Measurements from ENCODE around the gene IFRD2. TPM values are rescaled to one million over a fixed set of nuclear protein-coding genes. Genes with fewer than 3 reads are reported as not detected.

Gene IFRD2, protein sequence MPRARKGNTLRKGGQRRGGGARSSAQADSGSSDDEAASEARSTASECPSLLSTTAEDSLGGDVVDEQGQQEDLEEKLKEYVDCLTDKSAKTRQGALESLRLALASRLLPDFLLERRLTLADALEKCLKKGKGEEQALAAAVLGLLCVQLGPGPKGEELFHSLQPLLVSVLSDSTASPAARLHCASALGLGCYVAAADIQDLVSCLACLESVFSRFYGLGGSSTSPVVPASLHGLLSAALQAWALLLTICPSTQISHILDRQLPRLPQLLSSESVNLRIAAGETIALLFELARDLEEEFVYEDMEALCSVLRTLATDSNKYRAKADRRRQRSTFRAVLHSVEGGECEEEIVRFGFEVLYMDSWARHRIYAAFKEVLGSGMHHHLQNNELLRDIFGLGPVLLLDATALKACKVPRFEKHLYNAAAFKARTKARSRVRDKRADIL
- 52.4 and 73.2 TPM in 2 replicates for polyA plus RNA-seq (2012; rRNA removed)
- polyA plus RNA-seq (2012; cell fraction: cytosol; rRNA removed), result 28.8 and 46.5 TPM in 2 replicates
- 222 and 253 TPM in 2 replicates for polyA plus RNA-seq (2012; cell fraction: nucleus; rRNA removed)

DNA sequence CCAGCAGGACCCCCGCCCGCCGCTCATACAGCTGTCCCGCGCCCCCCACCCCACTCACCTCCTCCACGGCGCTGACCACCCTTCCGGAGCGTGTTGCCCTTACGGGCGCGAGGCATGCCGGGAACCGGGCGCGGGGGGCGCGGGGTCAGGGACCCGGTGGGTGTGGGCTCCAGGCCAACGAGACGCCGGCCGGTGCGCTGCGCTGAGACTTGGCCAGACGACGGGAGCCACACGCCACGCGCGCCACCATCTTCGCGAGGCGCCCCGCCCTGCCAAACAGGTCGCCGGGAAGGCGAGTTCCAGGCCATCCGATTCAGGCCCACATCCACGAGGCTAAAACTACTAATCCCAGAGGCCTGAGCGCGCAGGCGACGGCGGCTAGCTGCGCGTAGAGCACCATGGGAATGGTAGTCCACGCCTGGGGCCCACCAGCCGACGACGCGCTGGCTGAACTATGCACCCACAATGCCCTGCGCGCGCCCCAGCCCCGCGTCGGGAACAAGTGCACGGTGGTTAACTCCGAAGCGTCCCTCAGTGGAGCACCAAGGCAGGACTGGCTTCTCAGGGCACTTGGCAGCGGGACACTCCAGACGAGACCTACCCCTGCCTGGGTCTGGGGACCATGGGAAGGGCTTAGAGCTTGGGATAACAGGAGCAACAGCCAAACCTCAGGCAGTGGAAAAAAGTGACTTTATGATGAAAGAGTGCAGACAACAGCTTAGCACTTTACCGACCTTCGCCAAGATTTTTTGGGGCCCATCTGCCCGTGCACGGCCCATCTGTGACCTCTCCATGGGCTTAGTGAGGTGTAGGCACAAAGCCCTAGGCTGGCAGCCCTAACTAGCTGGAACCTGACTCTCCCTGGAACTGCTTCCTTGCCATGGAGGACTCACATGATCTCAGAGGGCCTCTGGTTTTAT, at the start of gene IFRD2:
Gene IFRD2 (minus strand): TSS at position 271 of the 920 bp plus-strand sequence. CDS start 155 bp downstream, at position 116.
- Histone ChIP-seq H3K36me3 (replicated peaks in 1 of 2; ENCODE audit: control insufficient read depth in 1 of 2, insufficient read depth in 2 of 2, low read length in 1 of 2) (peaks cover 3 to 33% of the 10 kb centered on the region in 2 experiments), H3K27me3 (ENCODE audit: insufficient read depth) (no peaks in the 10 kb centered on the region), H4K20me1 (ENCODE audit: insufficient read depth) (no peaks in the 10 kb centered on the region), H3K9ac (peak within 1 kb of the TSS; percentile 90), H2AFZ (ENCODE audit: low read depth) (peak within 1 kb of the TSS; percentile 76; the same call in 1 of the 2 replicates), H3K4me2 (peak within 1 kb of the TSS; percentile 100), H3K79me2 (ENCODE audit: insufficient read depth) (peaks cover 20% of the 10 kb centered on the region), H3F3A (replicated peaks; ENCODE audit: insufficient read depth) (no peaks in the 10 kb centered on the region), H3K9me2 (no peaks in the 10 kb centered on the region), H3K4me3 (ENCODE audit: low read depth in 2 of 2, low read length in 1 of 2) (peak within 1 kb of the TSS; percentile 84 to 96), H3K9me3 (no peaks in the 10 kb centered on the region), H3K27ac (ENCODE audit: low read depth in 2 of 2, low read length in 1 of 2) (peak within 1 kb of the TSS; percentile 69), H3K4me1 (ENCODE audit: control insufficient read depth in 1 of 2, insufficient read depth in 2 of 2, low read depth in 1 of 2, low read length in 1 of 2) (peaks cover 3 to 16% of the 10 kb centered on the region in 2 experiments; a peak in 2 of 4 replicates)
- peak; percentile 95 for DNase-seq
- ChIA-PET POLR2A (interaction anchor here (0.6 to 2.0 kb wide), 4 partner anchors 29 to 1210 kb away, joined by 3 to 6 read pairs (median 3); no protein-coding TSS in a partner anchor), CTCF (interaction anchor here (0.9 to 2.2 kb wide), 10 partner anchors 18 to 98 kb away, joined by 3 to 7 read pairs (median 5); partner anchors contain the start of gene HYAL2)
- 2% methylated on average over 27 of the region's 67 CpGs for WGBS (ENCODE audit: low lambda C conversion rate)
- TF ChIP-seq ELF1 (IDR thresholded peaks at IDR 0.05), result peak; percentile 57
- TF ChIP-seq TCF12 (IDR thresholded peaks at IDR 0.05), result peak; percentile 16; the same call in 1 of the 2 replicates
- TF ChIP-seq, protein P1, sequence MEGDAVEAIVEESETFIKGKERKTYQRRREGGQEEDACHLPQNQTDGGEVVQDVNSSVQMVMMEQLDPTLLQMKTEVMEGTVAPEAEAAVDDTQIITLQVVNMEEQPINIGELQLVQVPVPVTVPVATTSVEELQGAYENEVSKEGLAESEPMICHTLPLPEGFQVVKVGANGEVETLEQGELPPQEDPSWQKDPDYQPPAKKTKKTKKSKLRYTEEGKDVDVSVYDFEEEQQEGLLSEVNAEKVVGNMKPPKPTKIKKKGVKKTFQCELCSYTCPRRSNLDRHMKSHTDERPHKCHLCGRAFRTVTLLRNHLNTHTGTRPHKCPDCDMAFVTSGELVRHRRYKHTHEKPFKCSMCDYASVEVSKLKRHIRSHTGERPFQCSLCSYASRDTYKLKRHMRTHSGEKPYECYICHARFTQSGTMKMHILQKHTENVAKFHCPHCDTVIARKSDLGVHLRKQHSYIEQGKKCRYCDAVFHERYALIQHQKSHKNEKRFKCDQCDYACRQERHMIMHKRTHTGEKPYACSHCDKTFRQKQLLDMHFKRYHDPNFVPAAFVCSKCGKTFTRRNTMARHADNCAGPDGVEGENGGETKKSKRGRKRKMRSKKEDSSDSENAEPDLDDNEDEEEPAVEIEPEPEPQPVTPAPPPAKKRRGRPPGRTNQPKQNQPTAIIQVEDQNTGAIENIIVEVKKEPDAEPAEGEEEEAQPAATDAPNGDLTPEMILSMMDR (IDR thresholded peaks at IDR 0.05), result no peak
- TF ChIP-seq SMC3 (IDR thresholded peaks at IDR 0.05; ENCODE audit: low read depth, low read length), result no peak
- TF ChIP-seq YY1 (IDR thresholded peaks at IDR 0.05; ENCODE audit: low read depth), result peak; percentile 91
- peak; percentile 49; the same call in 1 of the 2 replicates for TF ChIP-seq GABPA (IDR thresholded peaks at IDR 0.05; ENCODE audit: low read depth)
- no peak for TF ChIP-seq FOXM1 (IDR thresholded peaks at IDR 0.05; ENCODE audit: low read depth)
- no peak for TF ChIP-seq TEAD4 (IDR thresholded peaks at IDR 0.05; ENCODE audit: borderline replicate concordance, insufficient read depth)
- TF ChIP-seq CHD2 (IDR thresholded peaks at IDR 0.05; ENCODE audit: low read length, partially characterized antibody), result peak; percentile 98
- TF ChIP-seq, protein P2, sequence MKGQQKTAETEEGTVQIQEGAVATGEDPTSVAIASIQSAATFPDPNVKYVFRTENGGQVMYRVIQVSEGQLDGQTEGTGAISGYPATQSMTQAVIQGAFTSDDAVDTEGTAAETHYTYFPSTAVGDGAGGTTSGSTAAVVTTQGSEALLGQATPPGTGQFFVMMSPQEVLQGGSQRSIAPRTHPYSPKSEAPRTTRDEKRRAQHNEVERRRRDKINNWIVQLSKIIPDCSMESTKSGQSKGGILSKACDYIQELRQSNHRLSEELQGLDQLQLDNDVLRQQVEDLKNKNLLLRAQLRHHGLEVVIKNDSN (IDR thresholded peaks at IDR 0.05; ENCODE audit: borderline replicate concordance, low read depth), result no peak
- no peak for TF ChIP-seq FOSL2 (IDR thresholded peaks at IDR 0.05; ENCODE audit: borderline replicate concordance, low read depth)
- TF ChIP-seq GATA2 (CRISPR knock-in tag; IDR thresholded peaks at IDR 0.05), result no peak
- no peak for TF ChIP-seq JUND (IDR thresholded peaks at IDR 0.05)
- no peak for TF ChIP-seq FOXJ3 (CRISPR knock-in tag; IDR thresholded peaks at IDR 0.05)
- TF ChIP-seq, protein P3, sequence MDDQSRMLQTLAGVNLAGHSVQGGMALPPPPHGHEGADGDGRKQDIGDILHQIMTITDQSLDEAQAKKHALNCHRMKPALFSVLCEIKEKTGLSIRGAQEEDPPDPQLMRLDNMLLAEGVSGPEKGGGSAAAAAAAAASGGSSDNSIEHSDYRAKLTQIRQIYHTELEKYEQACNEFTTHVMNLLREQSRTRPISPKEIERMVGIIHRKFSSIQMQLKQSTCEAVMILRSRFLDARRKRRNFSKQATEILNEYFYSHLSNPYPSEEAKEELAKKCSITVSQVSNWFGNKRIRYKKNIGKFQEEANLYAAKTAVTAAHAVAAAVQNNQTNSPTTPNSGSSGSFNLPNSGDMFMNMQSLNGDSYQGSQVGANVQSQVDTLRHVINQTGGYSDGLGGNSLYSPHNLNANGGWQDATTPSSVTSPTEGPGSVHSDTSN (IDR thresholded peaks at IDR 0.05), result 0 out of 2 replicates have a peak, but pooled peaks have one; percentile 13
- no peak for TF ChIP-seq RAD21 (IDR thresholded peaks at IDR 0.05; ENCODE audit: low read length)
- TF ChIP-seq, protein P4, sequence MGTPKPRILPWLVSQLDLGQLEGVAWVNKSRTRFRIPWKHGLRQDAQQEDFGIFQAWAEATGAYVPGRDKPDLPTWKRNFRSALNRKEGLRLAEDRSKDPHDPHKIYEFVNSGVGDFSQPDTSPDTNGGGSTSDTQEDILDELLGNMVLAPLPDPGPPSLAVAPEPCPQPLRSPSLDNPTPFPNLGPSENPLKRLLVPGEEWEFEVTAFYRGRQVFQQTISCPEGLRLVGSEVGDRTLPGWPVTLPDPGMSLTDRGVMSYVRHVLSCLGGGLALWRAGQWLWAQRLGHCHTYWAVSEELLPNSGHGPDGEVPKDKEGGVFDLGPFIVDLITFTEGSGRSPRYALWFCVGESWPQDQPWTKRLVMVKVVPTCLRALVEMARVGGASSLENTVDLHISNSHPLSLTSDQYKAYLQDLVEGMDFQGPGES (IDR thresholded peaks at IDR 0.05; ENCODE audit: low read depth, low read length), result no peak
- TF ChIP-seq RXRA (IDR thresholded peaks at IDR 0.05; ENCODE audit: borderline replicate concordance, low read depth), result no peak
- TF ChIP-seq SIN3A (IDR thresholded peaks at IDR 0.05; ENCODE audit: borderline replicate concordance, low read depth, low read length), result peak; percentile 85; the same call in 1 of the 2 replicates
- TF ChIP-seq, protein P5, sequence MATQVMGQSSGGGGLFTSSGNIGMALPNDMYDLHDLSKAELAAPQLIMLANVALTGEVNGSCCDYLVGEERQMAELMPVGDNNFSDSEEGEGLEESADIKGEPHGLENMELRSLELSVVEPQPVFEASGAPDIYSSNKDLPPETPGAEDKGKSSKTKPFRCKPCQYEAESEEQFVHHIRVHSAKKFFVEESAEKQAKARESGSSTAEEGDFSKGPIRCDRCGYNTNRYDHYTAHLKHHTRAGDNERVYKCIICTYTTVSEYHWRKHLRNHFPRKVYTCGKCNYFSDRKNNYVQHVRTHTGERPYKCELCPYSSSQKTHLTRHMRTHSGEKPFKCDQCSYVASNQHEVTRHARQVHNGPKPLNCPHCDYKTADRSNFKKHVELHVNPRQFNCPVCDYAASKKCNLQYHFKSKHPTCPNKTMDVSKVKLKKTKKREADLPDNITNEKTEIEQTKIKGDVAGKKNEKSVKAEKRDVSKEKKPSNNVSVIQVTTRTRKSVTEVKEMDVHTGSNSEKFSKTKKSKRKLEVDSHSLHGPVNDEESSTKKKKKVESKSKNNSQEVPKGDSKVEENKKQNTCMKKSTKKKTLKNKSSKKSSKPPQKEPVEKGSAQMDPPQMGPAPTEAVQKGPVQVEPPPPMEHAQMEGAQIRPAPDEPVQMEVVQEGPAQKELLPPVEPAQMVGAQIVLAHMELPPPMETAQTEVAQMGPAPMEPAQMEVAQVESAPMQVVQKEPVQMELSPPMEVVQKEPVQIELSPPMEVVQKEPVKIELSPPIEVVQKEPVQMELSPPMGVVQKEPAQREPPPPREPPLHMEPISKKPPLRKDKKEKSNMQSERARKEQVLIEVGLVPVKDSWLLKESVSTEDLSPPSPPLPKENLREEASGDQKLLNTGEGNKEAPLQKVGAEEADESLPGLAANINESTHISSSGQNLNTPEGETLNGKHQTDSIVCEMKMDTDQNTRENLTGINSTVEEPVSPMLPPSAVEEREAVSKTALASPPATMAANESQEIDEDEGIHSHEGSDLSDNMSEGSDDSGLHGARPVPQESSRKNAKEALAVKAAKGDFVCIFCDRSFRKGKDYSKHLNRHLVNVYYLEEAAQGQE (IDR thresholded peaks at IDR 0.05; ENCODE audit: low read depth, low read length), result no peak
- TF ChIP-seq RCOR1 (IDR thresholded peaks at IDR 0.05; ENCODE audit: low read length), result peak; percentile 30
- peak; percentile 40; the same call in 1 of the 2 replicates for TF ChIP-seq NFIC (IDR thresholded peaks at IDR 0.05; ENCODE audit: borderline replicate concordance)

Measured in SK-N-SH (cell line).